H1 (cell line): ENCODE data around the gene SERINC1. TPM values are rescaled to one million over a fixed set of nuclear protein-coding genes. Genes with fewer than 3 reads are reported as not detected.

ENCODE experiments used
- CTCF ChIA-PET: fragments of 300-600 bp; sonication (Branson Sonifier 250); formaldehyde crosslinking; loops from one replicate; lab custom pipeline; 2021; ENCODE audit not compliant: partially characterized antibody; lab: Charles Lee
- POLR2A ChIA-PET: fragments of 300-600 bp; sonication (Branson Sonifier 250); formaldehyde crosslinking; loops from one replicate; lab custom pipeline; 2021; ENCODE audit warnings: inconsistent platforms; ENCODE audit not compliant: partially characterized antibody; lab: Charles Lee
- DNase-seq, 2 experiments: peaks; one replicate each; pipeline versions ENCODE4 v3.0.0 to v3.0.0-alpha.2; 2010 to 2022; ENCODE audit warnings: low spot score in 2 of 2, low read depth in 1 of 2, mixed read lengths in 1 of 2
- FAIRE-seq: peaks from 2 replicates; lab custom pipeline; 2011; peaks lifted over from hg19 to GRCh38; lab: Jason Lieb, UNC
- H2AFZ ChIP-seq: 2 replicates; pipeline ENCODE4 v1.8.1; 2012; ENCODE audit warnings: low read length, inconsistent platforms
- H2AK5ac ChIP-seq: 2 replicates; pipeline ENCODE4 v1.6.1; 2013; ENCODE audit warnings: low read depth, low read length
- H2BK120ac ChIP-seq: replicated peaks from 2 replicates; pipeline ENCODE3; 2013; ENCODE audit warnings: low read depth, low read length, inconsistent platforms
- H2BK12ac ChIP-seq: 2 replicates; pipeline ENCODE4 v1.6.1; 2013; ENCODE audit warnings: low read depth, low read length
- H2BK15ac ChIP-seq: 2 replicates; pipeline ENCODE4 v1.6.1; 2013; ENCODE audit warnings: low read length
- H2BK20ac ChIP-seq: 2 replicates; pipeline ENCODE4 v1.6.1; 2013; ENCODE audit warnings: low read length
- H2BK5ac ChIP-seq: 2 replicates; pipeline ENCODE4 v1.6.1; 2013; ENCODE audit warnings: low read depth, low read length
- H3K14ac ChIP-seq: 2 replicates; pipeline ENCODE4 v1.6.1; 2013; ENCODE audit warnings: inconsistent platforms; ENCODE audit not compliant: insufficient read length
- H3K18ac ChIP-seq: 2 replicates; pipeline ENCODE4 v1.6.1; 2013; ENCODE audit warnings: low read length; ENCODE audit errors: extremely low read depth
- H3K23ac ChIP-seq: 2 replicates; pipeline ENCODE4 v1.6.1; 2013; ENCODE audit warnings: inconsistent platforms; ENCODE audit not compliant: insufficient read length
- H3K23me2 ChIP-seq: 2 replicates; pipeline ENCODE4 v1.6.1; 2013; ENCODE audit warnings: low read depth, low read length
- H3K27ac ChIP-seq: 2 replicates; pipeline ENCODE4 v1.6.1; 2011; ENCODE audit warnings: low read depth, low read length, inconsistent platforms
- H3K27me3 ChIP-seq, 4 experiments: replicated peaks in 1 of 4; 1 replicate in 1 of 4; 2 replicates in 3 of 4; pipeline versions ENCODE4 v1.6.1 to v1.8.1; 2011 to 2013; ENCODE audit warnings: low read length in 3 of 4, mild to moderate bottlenecking in 3 of 4, inconsistent platforms in 2 of 4, mixed read lengths in 2 of 4, moderate library complexity in 1 of 4; ENCODE audit not compliant: control insufficient read depth in 3 of 4, insufficient read depth in 3 of 4; ENCODE audit errors: extremely low read depth in 1 of 4
- H3K36me3 ChIP-seq, 4 experiments: 2 replicates each; pipeline versions ENCODE4 v1.6.1 to v1.8.1; 2011 to 2013; ENCODE audit warnings: mild to moderate bottlenecking in 4 of 4, low read length in 3 of 4, moderate library complexity in 2 of 4, control low read depth in 1 of 4, inconsistent platforms in 1 of 4; ENCODE audit not compliant: insufficient read depth in 4 of 4, control insufficient read depth in 2 of 4
- H3K4ac ChIP-seq: replicated peaks from 2 replicates; pipeline ENCODE3; 2013; ENCODE audit warnings: low read length, low read depth, mixed read lengths, inconsistent platforms; ENCODE audit not compliant: insufficient read length
- H3K4me1 ChIP-seq, 4 experiments: replicated peaks in 1 of 4; 1 replicate in 1 of 4; 2 replicates in 3 of 4; pipeline versions ENCODE4 v1.6.1 to v1.8.1; 2011 to 2013; ENCODE audit warnings: low read length in 3 of 4, inconsistent platforms in 2 of 4, mixed read lengths in 1 of 4; ENCODE audit not compliant: insufficient read depth in 4 of 4, control insufficient read depth in 3 of 4
- H3K4me2 ChIP-seq, 2 experiments: 2 replicates each; pipeline versions ENCODE4 v1.6.1 to v1.8.1; 2011 to 2013; ENCODE audit warnings: low read depth in 2 of 2, low read length in 2 of 2, control low read depth in 1 of 2, inconsistent platforms in 1 of 2, mild to moderate bottlenecking in 1 of 2; ENCODE audit not compliant: insufficient read depth in 1 of 2
- H3K4me3 ChIP-seq, 4 experiments: fragments of 200-600, 300-600 bp in 1 of 4; sonication (generic), shearing (Covaris generic), sonication (Bioruptor Twin) in 1 of 4; 2 replicates each; pipeline versions ENCODE4 v1.5.1 to v1.8.1; 2011 to 2016; ENCODE audit warnings: low read length in 4 of 4, low read depth in 3 of 4, control low read depth in 2 of 4, inconsistent platforms in 2 of 4, mild to moderate bottlenecking in 2 of 4, mixed read lengths in 1 of 4, moderate library complexity in 1 of 4; ENCODE audit not compliant: insufficient read depth in 2 of 4; ENCODE audit errors: extremely low read depth in 1 of 4
- H3K56ac ChIP-seq: replicated peaks from 2 replicates; pipeline ENCODE3; 2013; ENCODE audit warnings: low read depth, mild to moderate bottlenecking, mixed read lengths, low read length, inconsistent platforms; ENCODE audit not compliant: insufficient read length
- H3K79me1 ChIP-seq: 2 replicates; pipeline ENCODE4 v1.6.1; 2013; ENCODE audit warnings: low read depth, low read length, control low read depth
- H3K79me2 ChIP-seq, 2 experiments: 2 replicates each; pipeline versions ENCODE4 v1.6.1 to v1.8.1; 2012 to 2013; ENCODE audit warnings: low read length in 2 of 2, mild to moderate bottlenecking in 2 of 2, inconsistent platforms in 1 of 2; ENCODE audit not compliant: insufficient read depth in 2 of 2, control insufficient read depth in 1 of 2
- H3K9ac ChIP-seq, 4 experiments: replicated peaks in 1 of 4; 1 replicate in 1 of 4; 2 replicates in 3 of 4; pipeline versions ENCODE4 v1.6.1 to v1.8.1; 2011 to 2013; ENCODE audit warnings: low read depth in 3 of 4, low read length in 3 of 4, control low read depth in 2 of 4, mild to moderate bottlenecking in 2 of 4, moderate library complexity in 2 of 4, inconsistent platforms in 1 of 4; ENCODE audit errors: extremely low read depth in 1 of 4
- H3K9me3 ChIP-seq, 2 experiments: 2 replicates each; pipeline versions ENCODE4 v1.6.1 to v1.8.1; 2012 to 2013; ENCODE audit warnings: mild to moderate bottlenecking in 2 of 2, moderate library complexity in 2 of 2, control low read depth in 1 of 2, inconsistent platforms in 1 of 2, low read depth in 1 of 2, low read length in 1 of 2, mixed read lengths in 1 of 2; ENCODE audit not compliant: insufficient read depth in 2 of 2
- H4K20me1 ChIP-seq, 2 experiments: replicated peaks in 1 of 2; 2 replicates each; pipeline versions ENCODE3 to v1.8.1; 2011 to 2013; ENCODE audit warnings: inconsistent platforms in 2 of 2, low read length in 2 of 2, mild to moderate bottlenecking in 1 of 2; ENCODE audit not compliant: insufficient read depth in 2 of 2, control insufficient read depth in 1 of 2
- H4K5ac ChIP-seq: 2 replicates; pipeline ENCODE4 v1.6.1; 2013; ENCODE audit warnings: low read length, low read depth, mixed read lengths, inconsistent platforms; ENCODE audit not compliant: insufficient read length
- H4K8ac ChIP-seq: 2 replicates; pipeline ENCODE4 v1.8.0; 2013; ENCODE audit warnings: mild to moderate bottlenecking, moderate library complexity, low read length, inconsistent platforms; ENCODE audit not compliant: insufficient read depth; ENCODE audit errors: extremely low read depth
- H4K91ac ChIP-seq: replicated peaks from 2 replicates; pipeline ENCODE3; 2013; ENCODE audit warnings: low read length, mixed read lengths, inconsistent platforms; ENCODE audit not compliant: insufficient read length
- ASH2L ChIP-seq: fragments of 200-600, 300-600 bp; sonication (generic); IDR thresholded peaks from one replicate; pipeline ENCODE4 v1.7.1; 2017; ENCODE audit warnings: low read length
- CBX5 ChIP-seq: fragments of 300-800, 300-1000 bp; sonication (generic); IDR thresholded peaks from 2 replicates; pipeline ENCODE4 v1.7.1; 2016; ENCODE audit warnings: antibody characterized with exemption, low read length, low read depth
- EP300 ChIP-seq, 2 experiments: IDR thresholded peaks; 1 replicate in 1 of 2; 2 replicates in 1 of 2; pipeline ENCODE4 v1.6.1; 2011 to 2012; ENCODE audit warnings: low read depth in 2 of 2, low read length in 2 of 2, mild to moderate bottlenecking in 2 of 2, borderline replicate concordance in 1 of 2, inconsistent platforms in 1 of 2, moderate library complexity in 1 of 2
- KDM4A ChIP-seq: IDR thresholded peaks from one replicate; pipeline ENCODE4 v1.7.1; 2012; ENCODE audit warnings: low read depth, mild to moderate bottlenecking, moderate library complexity, low read length, inconsistent platforms; ENCODE audit not compliant: severe bottlenecking
- MAX ChIP-seq: IDR thresholded peaks from 2 replicates; pipeline ENCODE4 v1.6.1; 2012; ENCODE audit warnings: inconsistent platforms
- POU5F1 ChIP-seq: IDR thresholded peaks from 2 replicates; pipeline ENCODE4 v1.6.1; 2011; ENCODE audit warnings: low read depth, mild to moderate bottlenecking, low read length, moderate library complexity
- SIN3A ChIP-seq, 2 experiments: IDR thresholded peaks in 1 of 2; conservative IDR thresholded peaks in 1 of 2; 2 replicates each; pipeline ENCODE4 v1.6.1; 2011 to 2012; ENCODE audit warnings: low read length in 2 of 2, improper control_type of control experiment in 1 of 2, low read depth in 1 of 2, mild to moderate bottlenecking in 1 of 2
- TCF12 ChIP-seq: IDR thresholded peaks from 2 replicates; pipeline ENCODE4 v1.6.1; 2011; ENCODE audit warnings: low read depth, mild to moderate bottlenecking, low read length
- TEAD4 ChIP-seq: IDR thresholded peaks from 2 replicates; pipeline ENCODE4 v1.6.1; 2012; ENCODE audit warnings: low read depth, low read length, inconsistent platforms, mixed read lengths
- WGBS, 2 experiments: shearing (Covaris generic) in 1 of 2; methylation state at CpG; one replicate each; pipeline versions ENCODE4 v1.1.6 to v1.1.7; 2013 to 2015; ENCODE audit warnings: low lambda C conversion rate in 2 of 2, mixed read lengths in 2 of 2, inconsistent platforms in 1 of 2, low coverage in 1 of 2, missing lambda C conversion rate in 1 of 2; ENCODE audit not compliant: insufficient replicate concordance in 2 of 2, insufficient coverage in 1 of 2, insufficient read length in 1 of 2; ENCODE audit errors: extremely low coverage in 1 of 2, missing lambda C conversion rate in 1 of 2; 5-methylcytosine and 5-hydroxymethylcytosine counted together
- polyA plus RNA-seq, 7 experiments: library from polyadenylated mRNA; depleted of rRNA in 3 of 7; stranded (reverse) in 5 of 7; unstranded in 2 of 7; fragments of >200 nt in 5 of 7; fragments of 200-250 nt in 2 of 7; gene quantifications; 1 replicate in 5 of 7; 2 replicates in 1 of 7; 4 replicates in 1 of 7; pipeline versions ENCODE4 v1.2.1 to v1.2.3, GENCODE V29; 2011 to 2013; ENCODE audit warnings: missing spikeins in 2 of 7, mixed read lengths in 2 of 7
- total RNA-seq: library from RNA; stranded (reverse); fragmentation: NEBNext Ultra II Directional; extraction: Animal tissue kit (Norgen Biotek cat#: 25700); gene quantifications from 2 replicates; pipeline ENCODE4 v1.2.1, GENCODE V29; 2021

SERINC1 gene
- total and polyA plus RNA-seq, 2 of the 8 experiments (the other 6 are each of a cell fraction or from before 2014, with no cell fraction given), result 15.4 to 38.6 TPM

GRCh38 chr6:122482750-122483080 is 11.1 kb upstream of the SERINC1 start:
- H3K56ac ChIP-seq, result no peak overlapping the region
- no peak overlapping the region for H2BK15ac ChIP-seq
- H3K23me2 ChIP-seq, result no peaks in the 10 kb centered on the region
- FAIRE-seq, result no peak
- no peak overlapping the region for H2AFZ ChIP-seq
- peaks cover 3 to 47% of the 10 kb centered on the region in 2 experiments; a peak in 3 of 4 replicates for H3K79me2 ChIP-seq
- H3K27me3 ChIP-seq, result no peaks in the 10 kb centered on the region
- peak overlapping the region; percentile 21 to 75; a peak in 3 of 4 replicates for H3K4me2 ChIP-seq
- H2BK12ac ChIP-seq, result no peak overlapping the region
- H3K18ac ChIP-seq, result no peak overlapping the region
- ChIA-PET CTCF (interaction anchor here (0.6 to 4.0 kb wide), 6 partner anchors 9 to 299 kb away, joined by 3 to 25 read pairs (median 4); no protein-coding TSS in a partner anchor), POLR2A (interaction anchor here (0.6 to 2.8 kb wide), 13 partner anchors 9 to 1046 kb away, joined by 3 to 19 read pairs (median 3); partner anchors contain the start of genes PKIB and SERINC1)
- H2BK20ac ChIP-seq, result no peak overlapping the region
- no peaks in the 10 kb centered on the region for H3K79me1 ChIP-seq
- H2AK5ac ChIP-seq, result no peak overlapping the region
- no peak overlapping the region for H4K91ac ChIP-seq
- H3K14ac ChIP-seq, result no peak overlapping the region
- no peaks in the 10 kb centered on the region; a peak in 1 of 7 replicates for H3K4me1 ChIP-seq
- WGBS, 2 experiments, result 74% methylated on average over 7 of the region's 7 CpGs; no CpG with 5 or more reads in 1 of the 2 experiments
- no peak overlapping the region for H3K4ac ChIP-seq
- H4K8ac ChIP-seq, result no peak overlapping the region
- H3K23ac ChIP-seq, result no peak overlapping the region
- TF ChIP-seq MAX (no peak), SIN3A (conservative IDR thresholded peaks at IDR 0.05 in 1 of 2, IDR thresholded peaks at IDR 0.05 in 1 of 2; ENCODE audit: low read depth in 1 of 2, low read length in 2 of 2) (no peak), TCF12 (no peak), POU5F1 (no peak), ASH2L (no peak), CBX5 (no peak), TEAD4 (no peak), KDM4A (no peak), EP300 (IDR thresholded peaks at IDR 0.05; ENCODE audit: borderline replicate concordance in 1 of 2, low read depth in 2 of 2, low read length in 2 of 2) (no peak)
- TF ChIP-seq, all 59 proteins: peak for 0
- H2BK120ac ChIP-seq, result no peak overlapping the region
- H3K36me3 ChIP-seq, result no peaks in the 10 kb centered on the region; a peak in 1 of 8 replicates
- H3K4me3 ChIP-seq, result peak overlapping the region in 2 of 4 experiments; percentile 55 to 91; a peak in 4 of 8 replicates
- no peak overlapping the region for H2BK5ac ChIP-seq
- H4K5ac ChIP-seq, result no peak overlapping the region
- no peak overlapping the region for H3K27ac ChIP-seq
- no peak for DNase-seq
- no peak overlapping the region for H3K9ac ChIP-seq
- H4K20me1 ChIP-seq, result peaks cover 0 to 3% of the 10 kb centered on the region in 2 experiments
- no peaks in the 10 kb centered on the region for H3K9me3 ChIP-seq
